GM12878 (cell line): ENCODE results near the gene AGBL5. TPM values are rescaled to one million over a fixed set of nuclear protein-coding genes. Genes with fewer than 3 reads are reported as not detected.

Experiments used
- ASH2L ChIP-seq: fragments of 300-600, 200-600 bp; sonication (generic); IDR thresholded peaks from 2 replicates; pipeline ENCODE4 v1.6.1; 2017; ENCODE audit warnings: low read depth, mild to moderate bottlenecking, borderline replicate concordance
- CEBPB ChIP-seq, 2 experiments: fragments of 150-350 bp in 1 of 2; IDR thresholded peaks; 2 replicates each; pipeline ENCODE4 v1.6.1; 2012 to 2014; ENCODE audit warnings: low read depth in 2 of 2, low read length in 2 of 2, borderline replicate concordance in 1 of 2, inconsistent platforms in 1 of 2
- CHD1 ChIP-seq: IDR thresholded peaks from 2 replicates; pipeline ENCODE4 v1.6.1; 2012; ENCODE audit warnings: low read depth, low read length, improper control_type of control experiment
- CREB1 ChIP-seq: IDR thresholded peaks from 2 replicates; pipeline ENCODE4 v1.6.1; 2012; ENCODE audit warnings: low read depth, mild to moderate bottlenecking, inconsistent platforms
- FOXK2 ChIP-seq: fragments of 450-650 bp; IDR thresholded peaks from 2 replicates; pipeline ENCODE4 v1.6.1; 2017; ENCODE audit warnings: mild to moderate bottlenecking, moderate library complexity
- GATAD2B ChIP-seq: fragments of 450-650 bp; conservative IDR thresholded peaks from 2 replicates; pipeline ENCODE4 v1.6.1; 2017; ENCODE audit warnings: low read depth, mild to moderate bottlenecking, moderate library complexity
- KAT2A ChIP-seq: conservative IDR thresholded peaks from 2 replicates; pipeline ENCODE4 v1.6.1; 2011; ENCODE audit warnings: low read depth, low read length; ENCODE audit not compliant: control insufficient read depth
- KLF5 ChIP-seq: fragments of 450-650 bp; IDR thresholded peaks from 2 replicates; pipeline ENCODE4 v1.6.1; 2014; ENCODE audit warnings: mild to moderate bottlenecking; ENCODE audit not compliant: partially characterized antibody
- NFXL1 ChIP-seq: fragments of 450-650 bp; IDR thresholded peaks from 2 replicates; pipeline ENCODE4 v1.6.1; 2017; ENCODE audit warnings: antibody characterized with exemption, mild to moderate bottlenecking, borderline replicate concordance
- NR2C2 ChIP-seq: IDR thresholded peaks from 2 replicates; pipeline ENCODE4 v1.6.1; 2011; ENCODE audit warnings: borderline replicate concordance, low read depth; ENCODE audit not compliant: control insufficient read depth, insufficient read length
- RELA ChIP-seq: fragments of 450-650 bp; IDR thresholded peaks from 2 replicates; pipeline ENCODE4 v1.8.0; 2014; ENCODE audit warnings: borderline replicate concordance; ENCODE audit not compliant: partially characterized antibody
- SMAD5 ChIP-seq: IDR thresholded peaks from 2 replicates; pipeline ENCODE4 v1.6.1; 2016; ENCODE audit warnings: antibody characterized with exemption, low read depth
- STAT1 ChIP-seq: fragments of 450-650 bp; conservative IDR thresholded peaks from 2 replicates; pipeline ENCODE4 v1.6.1; 2014; ENCODE audit warnings: antibody characterized with exemption, mild to moderate bottlenecking
- STAT3 ChIP-seq: IDR thresholded peaks from 2 replicates; pipeline ENCODE4 v1.6.1; 2011; ENCODE audit warnings: low read depth, low read length, improper control_type of control experiment
- ZZZ3 ChIP-seq: IDR thresholded peaks from 2 replicates; pipeline ENCODE4 v1.6.1; 2011; ENCODE audit warnings: low read depth; ENCODE audit not compliant: control insufficient read depth, insufficient read length
- polyA plus RNA-seq, 11 experiments: library from polyadenylated mRNA; depleted of rRNA in 4 of 11; unstranded in 6 of 11; stranded (reverse) in 5 of 11; fragments of >200 nt; fragmentation: Nextera tagmentation in 4 of 11; fragmentation: Illumina TruSeq in 1 of 11; extraction: Ambion mirVana in 4 of 11; extraction: Trizol in 1 of 11; gene quantifications; 1 replicate in 1 of 11; 2 replicates in 10 of 11; pipeline versions ENCODE4 v1.2.1 to v1.2.3, GENCODE V29; 2011 to 2016; ENCODE audit warnings: inconsistent platforms in 2 of 11, missing spikeins in 2 of 11, low read depth in 1 of 11
- total RNA-seq, 4 experiments: library from RNA; depleted of rRNA in 3 of 4; stranded (reverse); fragments of >200 nt in 3 of 4; fragmentation: Illumina TruSeq in 1 of 4; extraction: Trizol in 1 of 4; gene quantifications; 2 replicates each; pipeline versions ENCODE4 v1.2.1 to v1.2.3, GENCODE V29; 2013 to 2021
- TF ChIP-seq, protein P1 (sequence below): fragments of 450-650 bp; formaldehyde crosslinking; IDR thresholded peaks from 2 replicates; pipeline ENCODE4 v1.4.0; 2020; ENCODE audit warnings: mild to moderate bottlenecking, moderate library complexity
- TF ChIP-seq, protein P2 (sequence below): fragments of 450-650 bp; IDR thresholded peaks from 2 replicates; pipeline ENCODE4 v1.6.1; 2018; ENCODE audit warnings: borderline replicate concordance, mild to moderate bottlenecking; ENCODE audit not compliant: partially characterized antibody
- TF ChIP-seq, protein P3 (sequence below): IDR thresholded peaks from 2 replicates; pipeline ENCODE4 v1.6.1; 2012; ENCODE audit warnings: improper control_type of control experiment, low read depth, low read length; ENCODE audit not compliant: insufficient replicate concordance

The AGBL5 gene
- total and polyA plus RNA-seq, 10 of the 15 experiments (the other 5 are each of a cell fraction or from before 2014, with no cell fraction given), result 1.9 to 28.5 (median 19.5) TPM

DNA sequence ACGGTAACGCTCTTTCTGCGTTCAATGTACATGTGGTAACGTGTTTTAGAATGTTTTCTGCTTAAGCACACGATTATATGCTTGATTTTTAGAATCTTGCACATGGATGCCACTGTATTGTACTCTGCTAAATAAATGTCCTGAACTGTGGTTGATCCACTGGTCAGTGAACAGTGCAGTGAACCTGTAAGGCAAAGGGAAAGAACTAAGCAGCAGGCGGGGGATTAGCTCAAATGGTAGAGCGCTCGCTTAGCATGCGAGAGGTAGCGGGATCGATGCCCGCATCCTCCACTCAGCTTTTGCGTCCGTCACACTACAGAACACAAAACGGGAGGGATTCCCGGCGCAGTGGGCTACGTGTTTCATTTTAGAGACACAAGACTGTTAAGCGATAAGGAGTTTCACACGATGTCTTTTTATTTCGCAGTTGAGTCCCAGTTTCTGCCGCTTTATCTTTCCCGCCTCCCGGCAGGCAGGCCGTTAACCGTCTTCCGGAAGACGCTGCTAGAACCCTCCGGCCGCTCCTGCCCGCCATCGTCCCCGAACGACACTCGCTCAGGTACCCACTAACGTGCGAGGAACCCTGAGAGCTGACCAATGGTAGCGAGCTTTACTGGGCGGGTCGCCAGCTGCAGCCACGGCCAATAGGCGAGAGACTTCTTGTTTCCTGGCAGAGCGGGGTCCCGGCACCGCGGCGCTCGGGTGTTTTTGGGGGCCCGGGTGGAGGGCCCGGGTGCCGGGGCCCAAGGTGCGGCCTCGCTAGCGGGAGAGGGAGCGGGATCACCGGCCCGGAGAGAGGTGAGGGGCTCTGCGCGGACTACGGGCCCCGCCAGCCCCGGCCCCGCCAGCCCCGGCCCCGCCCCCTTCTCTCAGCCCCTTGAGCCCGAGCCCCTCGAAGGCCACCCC, at the start of gene AGBL5 (continued):
- TF ChIP-seq, protein P1, sequence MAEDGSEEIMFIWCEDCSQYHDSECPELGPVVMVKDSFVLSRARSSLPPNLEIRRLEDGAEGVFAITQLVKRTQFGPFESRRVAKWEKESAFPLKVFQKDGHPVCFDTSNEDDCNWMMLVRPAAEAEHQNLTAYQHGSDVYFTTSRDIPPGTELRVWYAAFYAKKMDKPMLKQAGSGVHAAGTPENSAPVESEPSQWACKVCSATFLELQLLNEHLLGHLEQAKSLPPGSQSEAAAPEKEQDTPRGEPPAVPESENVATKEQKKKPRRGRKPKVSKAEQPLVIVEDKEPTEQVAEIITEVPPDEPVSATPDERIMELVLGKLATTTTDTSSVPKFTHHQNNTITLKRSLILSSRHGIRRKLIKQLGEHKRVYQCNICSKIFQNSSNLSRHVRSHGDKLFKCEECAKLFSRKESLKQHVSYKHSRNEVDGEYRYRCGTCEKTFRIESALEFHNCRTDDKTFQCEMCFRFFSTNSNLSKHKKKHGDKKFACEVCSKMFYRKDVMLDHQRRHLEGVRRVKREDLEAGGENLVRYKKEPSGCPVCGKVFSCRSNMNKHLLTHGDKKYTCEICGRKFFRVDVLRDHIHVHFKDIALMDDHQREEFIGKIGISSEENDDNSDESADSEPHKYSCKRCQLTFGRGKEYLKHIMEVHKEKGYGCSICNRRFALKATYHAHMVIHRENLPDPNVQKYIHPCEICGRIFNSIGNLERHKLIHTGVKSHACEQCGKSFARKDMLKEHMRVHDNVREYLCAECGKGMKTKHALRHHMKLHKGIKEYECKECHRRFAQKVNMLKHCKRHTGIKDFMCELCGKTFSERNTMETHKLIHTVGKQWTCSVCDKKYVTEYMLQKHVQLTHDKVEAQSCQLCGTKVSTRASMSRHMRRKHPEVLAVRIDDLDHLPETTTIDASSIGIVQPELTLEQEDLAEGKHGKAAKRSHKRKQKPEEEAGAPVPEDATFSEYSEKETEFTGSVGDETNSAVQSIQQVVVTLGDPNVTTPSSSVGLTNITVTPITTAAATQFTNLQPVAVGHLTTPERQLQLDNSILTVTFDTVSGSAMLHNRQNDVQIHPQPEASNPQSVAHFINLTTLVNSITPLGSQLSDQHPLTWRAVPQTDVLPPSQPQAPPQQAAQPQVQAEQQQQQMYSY (CRISPR knock-in tag), result no peak
- TF ChIP-seq STAT3 (no peak), KAT2A (no peak), CHD1 (no peak), ASH2L (no peak), KLF5 (peak; percentile 88), GATAD2B (peak; percentile 45; the same call in 1 of the 2 replicates), CEBPB (IDR thresholded peaks at IDR 0.05; ENCODE audit: borderline replicate concordance in 1 of 2, low read depth in 2 of 2, low read length in 2 of 2) (peak in 1 of 2 experiments; percentile 37; a peak in 1 of 4 replicates), ZZZ3 (no peak), FOXK2 (peak; percentile 43), NFXL1 (no peak), RELA (peak; percentile 19), CREB1 (peak; percentile 54), SMAD5 (no peak), STAT1 (peak; percentile 96; the same call in 1 of the 2 replicates), NR2C2 (no peak)
- TF ChIP-seq, protein P2, sequence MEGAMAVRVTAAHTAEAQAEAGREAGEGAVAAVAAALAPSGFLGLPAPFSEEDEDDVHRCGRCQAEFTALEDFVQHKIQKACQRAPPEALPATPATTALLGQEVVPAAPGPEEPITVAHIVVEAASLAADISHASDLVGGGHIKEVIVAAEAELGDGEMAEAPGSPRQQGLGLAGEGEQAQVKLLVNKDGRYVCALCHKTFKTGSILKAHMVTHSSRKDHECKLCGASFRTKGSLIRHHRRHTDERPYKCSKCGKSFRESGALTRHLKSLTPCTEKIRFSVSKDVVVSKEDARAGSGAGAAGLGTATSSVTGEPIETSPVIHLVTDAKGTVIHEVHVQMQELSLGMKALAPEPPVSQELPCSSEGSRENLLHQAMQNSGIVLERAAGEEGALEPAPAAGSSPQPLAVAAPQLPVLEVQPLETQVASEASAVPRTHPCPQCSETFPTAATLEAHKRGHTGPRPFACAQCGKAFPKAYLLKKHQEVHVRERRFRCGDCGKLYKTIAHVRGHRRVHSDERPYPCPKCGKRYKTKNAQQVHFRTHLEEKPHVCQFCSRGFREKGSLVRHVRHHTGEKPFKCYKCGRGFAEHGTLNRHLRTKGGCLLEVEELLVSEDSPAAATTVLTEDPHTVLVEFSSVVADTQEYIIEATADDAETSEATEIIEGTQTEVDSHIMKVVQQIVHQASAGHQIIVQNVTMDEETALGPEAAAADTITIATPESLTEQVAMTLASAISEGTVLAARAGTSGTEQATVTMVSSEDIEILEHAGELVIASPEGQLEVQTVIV, result peak; percentile 68
- TF ChIP-seq, protein P3, sequence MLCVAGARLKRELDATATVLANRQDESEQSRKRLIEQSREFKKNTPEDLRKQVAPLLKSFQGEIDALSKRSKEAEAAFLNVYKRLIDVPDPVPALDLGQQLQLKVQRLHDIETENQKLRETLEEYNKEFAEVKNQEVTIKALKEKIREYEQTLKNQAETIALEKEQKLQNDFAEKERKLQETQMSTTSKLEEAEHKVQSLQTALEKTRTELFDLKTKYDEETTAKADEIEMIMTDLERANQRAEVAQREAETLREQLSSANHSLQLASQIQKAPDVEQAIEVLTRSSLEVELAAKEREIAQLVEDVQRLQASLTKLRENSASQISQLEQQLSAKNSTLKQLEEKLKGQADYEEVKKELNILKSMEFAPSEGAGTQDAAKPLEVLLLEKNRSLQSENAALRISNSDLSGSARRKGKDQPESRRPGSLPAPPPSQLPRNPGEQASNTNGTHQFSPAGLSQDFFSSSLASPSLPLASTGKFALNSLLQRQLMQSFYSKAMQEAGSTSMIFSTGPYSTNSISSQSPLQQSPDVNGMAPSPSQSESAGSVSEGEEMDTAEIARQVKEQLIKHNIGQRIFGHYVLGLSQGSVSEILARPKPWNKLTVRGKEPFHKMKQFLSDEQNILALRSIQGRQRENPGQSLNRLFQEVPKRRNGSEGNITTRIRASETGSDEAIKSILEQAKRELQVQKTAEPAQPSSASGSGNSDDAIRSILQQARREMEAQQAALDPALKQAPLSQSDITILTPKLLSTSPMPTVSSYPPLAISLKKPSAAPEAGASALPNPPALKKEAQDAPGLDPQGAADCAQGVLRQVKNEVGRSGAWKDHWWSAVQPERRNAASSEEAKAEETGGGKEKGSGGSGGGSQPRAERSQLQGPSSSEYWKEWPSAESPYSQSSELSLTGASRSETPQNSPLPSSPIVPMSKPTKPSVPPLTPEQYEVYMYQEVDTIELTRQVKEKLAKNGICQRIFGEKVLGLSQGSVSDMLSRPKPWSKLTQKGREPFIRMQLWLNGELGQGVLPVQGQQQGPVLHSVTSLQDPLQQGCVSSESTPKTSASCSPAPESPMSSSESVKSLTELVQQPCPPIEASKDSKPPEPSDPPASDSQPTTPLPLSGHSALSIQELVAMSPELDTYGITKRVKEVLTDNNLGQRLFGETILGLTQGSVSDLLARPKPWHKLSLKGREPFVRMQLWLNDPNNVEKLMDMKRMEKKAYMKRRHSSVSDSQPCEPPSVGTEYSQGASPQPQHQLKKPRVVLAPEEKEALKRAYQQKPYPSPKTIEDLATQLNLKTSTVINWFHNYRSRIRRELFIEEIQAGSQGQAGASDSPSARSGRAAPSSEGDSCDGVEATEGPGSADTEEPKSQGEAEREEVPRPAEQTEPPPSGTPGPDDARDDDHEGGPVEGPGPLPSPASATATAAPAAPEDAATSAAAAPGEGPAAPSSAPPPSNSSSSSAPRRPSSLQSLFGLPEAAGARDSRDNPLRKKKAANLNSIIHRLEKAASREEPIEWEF, result no peak
